COLO668 (cell line): ENCODE data around the gene NUCKS1.

Source experiments
- DNase-seq: peaks from one replicate; lab custom pipeline; 2025; ENCODE audit not compliant: unreplicated experiment; lab: John Stamatoyannopoulos, UW

Gene NUCKS1

GRCh38 chr1:205772607-205773032 is 22.6 kb upstream of the NUCKS1 start:
- no peak for DNase-seq

GRCh38 chr1:205770618-205771017 is 20.6 kb upstream of the NUCKS1 start:
- no peak for DNase-seq

GRCh38 chr1:205769641-205770365 is 19.8 kb upstream of the NUCKS1 start:
- DNase-seq = no peak

- DNase-seq = no peak
These were observed 17.3 kb upstream of the NUCKS1 start for GRCh38 chr1:205767248-205767647.

GRCh38 chr1:205766570-205766969 is 16.6 kb upstream of the NUCKS1 start:
- DNase-seq = no peak

- DNase-seq = no peak
These were observed 16.1 kb upstream of the NUCKS1 start for GRCh38 chr1:205766038-205766437.

GRCh38 chr1:205764578-205764977 is 14.6 kb upstream of the NUCKS1 start:
- DNase-seq = no peak

GRCh38 chr1:205763980-205764379 is 14.0 kb upstream of the NUCKS1 start:
- no peak for DNase-seq

GRCh38 chr1:205760606-205761005 is 10.6 kb upstream of the NUCKS1 start:
- DNase-seq = no peak

GRCh38 chr1:205756552-205756951 is 6.6 kb upstream of the NUCKS1 start:
- DNase-seq = no peak

GRCh38 chr1:205754857-205755256 is 4.9 kb upstream of the NUCKS1 start:
- DNase-seq = no peak

- no peak for DNase-seq
These were observed 1.2 kb upstream of the NUCKS1 start for GRCh38 chr1:205751036-205751651.

GRCh38 chr1:205749234-205750137 is 496 bp downstream of the NUCKS1 start:
- peak; percentile 97 for DNase-seq

GRCh38 chr1:205748403-205749233 is 1.4 kb downstream of the NUCKS1 start:
- DNase-seq = peak; percentile 73

GRCh38 chr1:205746757-205747412 is 3.1 kb downstream of the NUCKS1 start:
- no peak for DNase-seq

- DNase-seq = no peak
These were observed 5.6 kb downstream of the NUCKS1 start for GRCh38 chr1:205744403-205744802.

GRCh38 chr1:205743977-205744376 is 6.0 kb downstream of the NUCKS1 start:
- no peak for DNase-seq

- no peak for DNase-seq
These were observed 8.3 kb downstream of the NUCKS1 start for GRCh38 chr1:205741681-205742080.

- DNase-seq = no peak
These were observed 10.4 kb downstream of the NUCKS1 start for GRCh38 chr1:205739348-205740160.
